ENCODE results near the gene ENTPD7. TPM values are rescaled to one million over a fixed set of nuclear protein-coding genes. Genes with fewer than 3 reads are reported as not detected.

The ENTPD7 gene
- total and polyA plus RNA-seq, 9 of the 15 experiments (the other 6 are each of a cell fraction or from before 2014, with no cell fraction given) = 1.4 to 13.9 (median 8.5) TPM

DNA sequence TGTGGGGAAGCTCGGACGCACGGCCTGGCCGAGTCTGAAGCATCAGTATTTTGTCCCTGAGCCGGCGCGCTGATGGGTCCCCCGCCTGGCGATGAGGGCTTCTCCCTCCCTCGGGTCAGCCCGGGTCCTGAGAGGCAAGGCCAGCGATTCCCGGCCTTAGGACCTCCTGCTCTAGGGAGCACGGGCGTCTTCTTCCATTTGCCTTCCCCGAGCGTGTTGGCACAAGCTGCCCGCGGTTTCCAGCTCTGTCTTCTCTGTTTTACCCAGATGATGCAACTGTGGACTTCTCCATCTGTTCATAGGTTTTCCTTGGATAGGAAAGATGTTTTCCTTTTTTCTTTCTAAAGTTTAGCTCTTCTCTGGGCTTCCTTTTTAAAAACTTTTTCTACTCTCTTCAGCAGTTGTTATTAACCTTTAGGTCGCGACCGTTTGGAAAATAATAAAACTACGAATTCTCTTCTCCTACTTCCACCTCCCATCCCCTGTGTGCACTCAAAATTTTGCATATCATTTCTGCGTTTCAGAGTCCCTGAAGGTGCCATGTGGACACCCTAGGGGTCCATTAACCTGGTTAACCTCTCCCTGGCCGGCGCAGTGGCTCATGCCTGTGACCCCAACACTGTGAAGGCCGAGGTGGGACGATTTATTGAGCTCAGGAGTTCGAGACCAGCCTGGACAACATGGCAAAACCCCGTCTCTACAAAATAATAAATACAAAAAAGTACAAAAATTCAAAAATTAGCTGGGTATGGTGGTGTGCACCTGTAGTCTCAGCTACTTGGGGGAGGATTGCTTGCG is 37.7 kb upstream of the ENTPD7 start (continued):
- TF ChIP-seq POLR2B (IDR thresholded peaks at IDR 0.05; ENCODE audit: low read depth, partially characterized antibody) (peak; percentile 68), ZNF764 (CRISPR knock-in tag; IDR thresholded peaks at IDR 0.05; ENCODE audit: low read depth) (no peak), MCM5 (IDR thresholded peaks at IDR 0.05; ENCODE audit: low read depth) (no peak), EHMT2 (IDR thresholded peaks at IDR 0.05) (no peak), MEF2A (IDR thresholded peaks at IDR 0.05; ENCODE audit: control insufficient read depth, low read depth, low read length) (no peak), ARID2 (IDR thresholded peaks at IDR 0.05) (no peak), NFIX (CRISPR knock-in tag; IDR thresholded peaks at IDR 0.05; ENCODE audit: low read depth) (no peak), ZNF589 (CRISPR knock-in tag; IDR thresholded peaks at IDR 0.05; ENCODE audit: low read depth) (0 out of 2 replicates have a peak, but pooled peaks have one; percentile 18), ZNF212 (CRISPR knock-in tag; IDR thresholded peaks at IDR 0.05) (no peak), ATF7 (IDR thresholded peaks at IDR 0.05) (0 out of 2 replicates have a peak, but pooled peaks have one; percentile 3), FOXA3 (CRISPR knock-in tag; conservative IDR thresholded peaks at IDR 0.05 in 1 of 2, IDR thresholded peaks at IDR 0.05 in 1 of 2) (no peak), ZNF347 (CRISPR knock-in tag; IDR thresholded peaks at IDR 0.05; ENCODE audit: low read depth) (no peak), RB1 (IDR thresholded peaks at IDR 0.05; ENCODE audit: low read depth) (peak; percentile 36; the same call in 1 of the 2 replicates), SAFB2 (IDR thresholded peaks at IDR 0.05; ENCODE audit: borderline replicate concordance, low read depth, low read length, severe bottlenecking) (no peak), RBM34 (IDR thresholded peaks at IDR 0.05; ENCODE audit: borderline replicate concordance, insufficient read depth, low read length) (no peak), POLR2H (tag; IDR thresholded peaks at IDR 0.05; ENCODE audit: low read depth) (peak; percentile 59), CCNT2 (IDR thresholded peaks at IDR 0.05; ENCODE audit: borderline replicate concordance, extremely low read depth, insufficient read length, low read depth, low read length) (no peak), PCBP1 (IDR thresholded peaks at IDR 0.05; ENCODE audit: low read depth, low read length, poor library complexity, severe bottlenecking) (no peak)
- TF ChIP-seq, protein P1, sequence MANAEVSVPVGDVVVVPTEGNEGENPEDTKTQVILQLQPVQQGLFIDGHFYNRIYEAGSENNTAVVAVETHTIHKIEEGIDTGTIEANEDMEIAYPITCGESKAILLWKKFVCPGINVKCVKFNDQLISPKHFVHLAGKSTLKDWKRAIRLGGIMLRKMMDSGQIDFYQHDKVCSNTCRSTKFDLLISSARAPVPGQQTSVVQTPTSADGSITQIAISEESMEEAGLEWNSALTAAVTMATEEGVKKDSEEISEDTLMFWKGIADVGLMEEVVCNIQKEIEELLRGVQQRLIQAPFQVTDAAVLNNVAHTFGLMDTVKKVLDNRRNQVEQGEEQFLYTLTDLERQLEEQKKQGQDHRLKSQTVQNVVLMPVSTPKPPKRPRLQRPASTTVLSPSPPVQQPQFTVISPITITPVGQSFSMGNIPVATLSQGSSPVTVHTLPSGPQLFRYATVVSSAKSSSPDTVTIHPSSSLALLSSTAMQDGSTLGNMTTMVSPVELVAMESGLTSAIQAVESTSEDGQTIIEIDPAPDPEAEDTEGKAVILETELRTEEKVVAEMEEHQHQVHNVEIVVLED (CRISPR knock-in tag; IDR thresholded peaks at IDR 0.05) = no peak
- TF ChIP-seq, protein P2, sequence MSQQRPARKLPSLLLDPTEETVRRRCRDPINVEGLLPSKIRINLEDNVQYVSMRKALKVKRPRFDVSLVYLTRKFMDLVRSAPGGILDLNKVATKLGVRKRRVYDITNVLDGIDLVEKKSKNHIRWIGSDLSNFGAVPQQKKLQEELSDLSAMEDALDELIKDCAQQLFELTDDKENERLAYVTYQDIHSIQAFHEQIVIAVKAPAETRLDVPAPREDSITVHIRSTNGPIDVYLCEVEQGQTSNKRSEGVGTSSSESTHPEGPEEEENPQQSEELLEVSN (IDR thresholded peaks at IDR 0.05; ENCODE audit: borderline replicate concordance in 1 of 2, extremely low read depth in 1 of 2, insufficient read depth in 1 of 2, insufficient read length in 1 of 2, low read depth in 1 of 2, low read length in 1 of 2, poor library complexity in 1 of 2, severe bottlenecking in 1 of 2) = no peak
- TF ChIP-seq, protein P3, sequence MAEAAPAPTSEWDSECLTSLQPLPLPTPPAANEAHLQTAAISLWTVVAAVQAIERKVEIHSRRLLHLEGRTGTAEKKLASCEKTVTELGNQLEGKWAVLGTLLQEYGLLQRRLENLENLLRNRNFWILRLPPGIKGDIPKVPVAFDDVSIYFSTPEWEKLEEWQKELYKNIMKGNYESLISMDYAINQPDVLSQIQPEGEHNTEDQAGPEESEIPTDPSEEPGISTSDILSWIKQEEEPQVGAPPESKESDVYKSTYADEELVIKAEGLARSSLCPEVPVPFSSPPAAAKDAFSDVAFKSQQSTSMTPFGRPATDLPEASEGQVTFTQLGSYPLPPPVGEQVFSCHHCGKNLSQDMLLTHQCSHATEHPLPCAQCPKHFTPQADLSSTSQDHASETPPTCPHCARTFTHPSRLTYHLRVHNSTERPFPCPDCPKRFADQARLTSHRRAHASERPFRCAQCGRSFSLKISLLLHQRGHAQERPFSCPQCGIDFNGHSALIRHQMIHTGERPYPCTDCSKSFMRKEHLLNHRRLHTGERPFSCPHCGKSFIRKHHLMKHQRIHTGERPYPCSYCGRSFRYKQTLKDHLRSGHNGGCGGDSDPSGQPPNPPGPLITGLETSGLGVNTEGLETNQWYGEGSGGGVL (CRISPR knock-in tag; IDR thresholded peaks at IDR 0.05) = no peak
- TF ChIP-seq, protein P4, sequence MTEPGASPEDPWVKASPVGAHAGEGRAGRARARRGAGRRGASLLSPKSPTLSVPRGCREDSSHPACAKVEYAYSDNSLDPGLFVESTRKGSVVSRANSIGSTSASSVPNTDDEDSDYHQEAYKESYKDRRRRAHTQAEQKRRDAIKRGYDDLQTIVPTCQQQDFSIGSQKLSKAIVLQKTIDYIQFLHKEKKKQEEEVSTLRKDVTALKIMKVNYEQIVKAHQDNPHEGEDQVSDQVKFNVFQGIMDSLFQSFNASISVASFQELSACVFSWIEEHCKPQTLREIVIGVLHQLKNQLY (CRISPR knock-in tag; conservative IDR thresholded peaks at IDR 0.05) = no peak
